Central memory CD8-positive, alpha-beta T cell (primary cell): Measurements from ENCODE around the gene WDR7.

Source experiments
- ATAC-seq: fragments of 150-1000 bp; cut with Tn5 transposase; replicated peaks from 2 replicates; pipeline ENCODE4 v1.10.0; 2022; ENCODE audit warnings: mild to moderate bottlenecking, moderate FRiP score, moderate number of reproducible peaks; ENCODE audit not compliant: poor library complexity, severe bottlenecking; ENCODE audit errors: extremely low read depth
- DNase-seq, 2 donors: peaks; one replicate each; pipeline ENCODE4 v3.0.0; 2021; ENCODE audit warnings: low spot score in 2 of 2
- H3K27ac Mint-ChIP-seq: one replicate; pipeline ENCODE4 v1.8.0; 2022; ENCODE audit warnings: low read depth, mild to moderate bottlenecking, moderate library complexity, mixed read lengths
- H3K27me3 Mint-ChIP-seq: one replicate; pipeline ENCODE4 v1.8.0; 2022; ENCODE audit warnings: mixed read lengths
- H3K36me3 Mint-ChIP-seq: one replicate; pipeline ENCODE4 v1.8.0; 2022; ENCODE audit warnings: mild to moderate bottlenecking, moderate library complexity, mixed read lengths; ENCODE audit not compliant: insufficient read depth
- H3K4me1 Mint-ChIP-seq: one replicate; pipeline ENCODE4 v1.8.0; 2022; ENCODE audit warnings: mixed read lengths
- H3K4me3 Mint-ChIP-seq: one replicate; pipeline ENCODE4 v1.8.0; 2022; ENCODE audit warnings: mild to moderate bottlenecking, moderate library complexity, mixed read lengths
- H3K9me3 Mint-ChIP-seq: one replicate; pipeline ENCODE4 v1.8.0; 2022; ENCODE audit warnings: mixed read lengths

WDR7 gene

GRCh38 chr18:57029761-57030160 is 378.6 kb downstream of the WDR7 start:
- no peak overlapping the region for H3K27ac Mint-ChIP-seq

GRCh38 chr18:57030417-57030816 is 379.3 kb downstream of the WDR7 start:
- H3K9me3 Mint-ChIP-seq: no peaks in the 10 kb centered on the region
- peaks cover 16% of the 10 kb centered on the region for H3K36me3 Mint-ChIP-seq
- no peak overlapping the region for H3K4me3 Mint-ChIP-seq
- H3K4me1 Mint-ChIP-seq: no peaks in the 10 kb centered on the region
- DNase-seq (no peak), ATAC-seq (no peak)
- H3K27ac Mint-ChIP-seq: no peak overlapping the region
- H3K27me3 Mint-ChIP-seq: no peaks in the 10 kb centered on the region

More at GRCh38 chr18:57029761-57030160, 378.6 kb downstream of the WDR7 start:
- DNase-seq (no peak), ATAC-seq (no peak)
- no peak overlapping the region for H3K4me3 Mint-ChIP-seq
- no peaks in the 10 kb centered on the region for H3K9me3 Mint-ChIP-seq
- H3K36me3 Mint-ChIP-seq: peaks cover 16% of the 10 kb centered on the region
- H3K27me3 Mint-ChIP-seq: no peaks in the 10 kb centered on the region
- no peaks in the 10 kb centered on the region for H3K4me1 Mint-ChIP-seq

- no peak for DNase-seq
- no peak for ATAC-seq
- no peak overlapping the region for H3K27ac Mint-ChIP-seq
- no peak overlapping the region for H3K4me3 Mint-ChIP-seq
- H3K27me3 Mint-ChIP-seq: peaks cover 12% of the 10 kb centered on the region
- peaks cover 3% of the 10 kb centered on the region for H3K36me3 Mint-ChIP-seq
- H3K4me1 Mint-ChIP-seq: no peaks in the 10 kb centered on the region
- H3K9me3 Mint-ChIP-seq: no peaks in the 10 kb centered on the region
Observed at GRCh38 chr18:57035590-57035989, 384.4 kb downstream of the WDR7 start.

GRCh38 chr18:57038395-57038794 is 387.2 kb downstream of the WDR7 start:
- no peaks in the 10 kb centered on the region for H3K4me1 Mint-ChIP-seq
- ATAC-seq: no peak

GRCh38 chr18:57040175-57040574 is 389.0 kb downstream of the WDR7 start:
- Mint-ChIP-seq H3K27ac (no peak overlapping the region), H3K4me1 (no peaks in the 10 kb centered on the region), H3K27me3 (peaks cover 12% of the 10 kb centered on the region), H3K9me3 (no peaks in the 10 kb centered on the region), H3K36me3 (no peaks in the 10 kb centered on the region), H3K4me3 (no peak overlapping the region)
- DNase-seq (no peak), ATAC-seq (no peak)

More at GRCh38 chr18:57038395-57038794, 387.2 kb downstream of the WDR7 start:
- Mint-ChIP-seq H3K9me3 (no peaks in the 10 kb centered on the region), H3K4me3 (no peak overlapping the region), H3K27ac (no peak overlapping the region), H3K36me3 (no peaks in the 10 kb centered on the region), H3K27me3 (peaks cover 12% of the 10 kb centered on the region)
- DNase-seq: no peak

GRCh38 chr18:57043241-57043640 is 392.1 kb downstream of the WDR7 start:
- H3K9me3 Mint-ChIP-seq: no peaks in the 10 kb centered on the region

GRCh38 chr18:57048351-57048750 is 397.2 kb downstream of the WDR7 start:
- no peak for ATAC-seq

More at GRCh38 chr18:57043241-57043640, 392.1 kb downstream of the WDR7 start:
- no peak overlapping the region for H3K27ac Mint-ChIP-seq
- DNase-seq (no peak), ATAC-seq (no peak)
- peaks cover 12% of the 10 kb centered on the region for H3K27me3 Mint-ChIP-seq
- H3K36me3 Mint-ChIP-seq: no peaks in the 10 kb centered on the region
- no peak overlapping the region for H3K4me3 Mint-ChIP-seq
- H3K4me1 Mint-ChIP-seq: no peaks in the 10 kb centered on the region

GRCh38 chr18:57048859-57049258 is 397.7 kb downstream of the WDR7 start:
- H3K4me1 Mint-ChIP-seq: no peaks in the 10 kb centered on the region
- no peak overlapping the region for H3K27ac Mint-ChIP-seq
- no peaks in the 10 kb centered on the region for H3K9me3 Mint-ChIP-seq
- ATAC-seq (no peak), DNase-seq (no peak)
- no peak overlapping the region for H3K4me3 Mint-ChIP-seq
- peaks cover 10% of the 10 kb centered on the region for H3K27me3 Mint-ChIP-seq
- no peaks in the 10 kb centered on the region for H3K36me3 Mint-ChIP-seq

More at GRCh38 chr18:57048351-57048750, 397.2 kb downstream of the WDR7 start:
- H3K4me1 Mint-ChIP-seq: no peaks in the 10 kb centered on the region
- H3K4me3 Mint-ChIP-seq: no peak overlapping the region
- H3K9me3 Mint-ChIP-seq: no peaks in the 10 kb centered on the region
- no peaks in the 10 kb centered on the region for H3K36me3 Mint-ChIP-seq
- H3K27me3 Mint-ChIP-seq: peaks cover 10% of the 10 kb centered on the region
- H3K27ac Mint-ChIP-seq: no peak overlapping the region
- DNase-seq: no peak

GRCh38 chr18:57050310-57050949 is 399.3 kb downstream of the WDR7 start:
- H3K27me3 Mint-ChIP-seq: peaks cover 22% of the 10 kb centered on the region
- H3K36me3 Mint-ChIP-seq: no peaks in the 10 kb centered on the region
- H3K9me3 Mint-ChIP-seq: no peaks in the 10 kb centered on the region
- DNase-seq (no peak), ATAC-seq (no peak)
- H3K4me3 Mint-ChIP-seq: no peak overlapping the region
- no peaks in the 10 kb centered on the region for H3K4me1 Mint-ChIP-seq
- no peak overlapping the region for H3K27ac Mint-ChIP-seq

GRCh38 chr18:57051021-57051656 is 400.0 kb downstream of the WDR7 start:
- H3K36me3 Mint-ChIP-seq: no peaks in the 10 kb centered on the region
- no peak overlapping the region for H3K4me3 Mint-ChIP-seq
- H3K27ac Mint-ChIP-seq: no peak overlapping the region
- ATAC-seq: no peak
- no peak for DNase-seq
- no peaks in the 10 kb centered on the region for H3K9me3 Mint-ChIP-seq
- peaks cover 29% of the 10 kb centered on the region for H3K27me3 Mint-ChIP-seq
- H3K4me1 Mint-ChIP-seq: no peaks in the 10 kb centered on the region

DNA sequence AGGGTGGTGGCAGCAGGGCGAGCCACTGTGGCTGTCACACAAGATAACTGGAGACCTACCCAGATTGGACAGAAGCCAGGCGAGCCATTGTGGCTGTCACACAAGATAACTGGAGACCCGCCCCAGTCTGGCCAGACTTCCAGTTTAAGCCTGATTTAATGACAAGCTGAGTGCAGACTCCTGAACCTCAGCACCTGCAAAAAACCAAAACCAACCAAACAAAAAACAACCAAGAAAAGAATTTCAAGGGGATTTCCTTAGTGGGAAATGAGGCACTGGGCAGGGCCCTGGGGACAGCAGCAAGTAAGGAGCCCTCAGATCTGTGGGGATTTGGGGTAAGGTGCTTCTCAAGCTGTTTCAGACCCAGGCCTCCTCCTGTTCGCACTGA is 400.5 kb downstream of the WDR7 start:
- H3K27me3 Mint-ChIP-seq: peaks cover 34% of the 10 kb centered on the region
- DNase-seq: no peak
- no peaks in the 10 kb centered on the region for H3K4me1 Mint-ChIP-seq

DNA sequence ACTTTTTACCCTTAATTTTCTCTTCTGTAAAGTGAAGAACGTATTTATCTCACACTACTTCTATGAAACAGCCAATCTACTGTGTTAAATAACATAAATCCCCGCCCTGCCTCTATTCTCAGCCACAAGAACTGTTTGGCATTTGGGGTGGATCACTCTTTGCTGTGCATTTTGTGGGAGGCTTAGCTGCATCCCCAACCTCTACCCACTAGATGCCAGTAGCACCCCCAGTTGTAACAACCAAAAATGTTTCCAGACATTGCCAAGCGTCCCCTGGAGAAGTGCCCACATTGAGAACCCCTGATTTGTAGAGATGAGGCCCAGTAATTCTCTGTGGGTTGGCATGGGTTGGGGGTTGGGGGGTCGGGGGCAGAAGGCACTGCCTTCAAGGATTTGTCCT is 401.0 kb downstream of the WDR7 start:
- H3K4me3 Mint-ChIP-seq: no peak overlapping the region
- H3K27me3 Mint-ChIP-seq: peaks cover 39% of the 10 kb centered on the region
- H3K27ac Mint-ChIP-seq: no peak overlapping the region
- no peaks in the 10 kb centered on the region for H3K9me3 Mint-ChIP-seq
- no peak for DNase-seq
- no peaks in the 10 kb centered on the region for H3K4me1 Mint-ChIP-seq
- no peaks in the 10 kb centered on the region for H3K36me3 Mint-ChIP-seq
- no peak for ATAC-seq

More for the DNA sequence above, 400.5 kb downstream of the WDR7 start:
- no peak for ATAC-seq
- Mint-ChIP-seq H3K27ac (no peak overlapping the region), H3K4me3 (no peak overlapping the region), H3K9me3 (no peaks in the 10 kb centered on the region), H3K36me3 (no peaks in the 10 kb centered on the region)

- Mint-ChIP-seq H3K4me3 (no peak overlapping the region), H3K27me3 (peaks cover 44% of the 10 kb centered on the region), H3K27ac (no peak overlapping the region), H3K36me3 (no peaks in the 10 kb centered on the region), H3K9me3 (no peaks in the 10 kb centered on the region), H3K4me1 (no peaks in the 10 kb centered on the region)
- DNase-seq (no peak), ATAC-seq (no peak)
Observed at GRCh38 chr18:57052759-57053158, 401.6 kb downstream of the WDR7 start.
